Breast epithelium (tissue), 3 donors: ENCODE measurements around the gene TTC7B.

Experiments
- CTCF ChIP-seq, 3 donors: fragments of 450-650 bp; IDR thresholded peaks; one replicate each; pipeline ENCODE4 v1.5.1; 2016 to 2017; ENCODE audit warnings: antibody characterized with exemption in 3 of 3, mild to moderate bottlenecking in 3 of 3, moderate library complexity in 3 of 3
- POLR2A ChIP-seq: fragments of 450-650 bp; IDR thresholded peaks from one replicate; pipeline ENCODE4 v1.6.1; 2016; ENCODE audit warnings: antibody characterized with exemption, mild to moderate bottlenecking, moderate library complexity
- POLR2AphosphoS5 ChIP-seq, 3 donors: sonication (generic); formaldehyde crosslinking; IDR thresholded peaks; one replicate each; pipeline ENCODE4 v1.6.1; 2017; ENCODE audit warnings: antibody characterized with exemption in 3 of 3

- no peak for TF ChIP-seq CTCF (IDR thresholded peaks at IDR 0.05)
- no peak for TF ChIP-seq POLR2AphosphoS5 (IDR thresholded peaks at IDR 0.05)
- TF ChIP-seq POLR2A = no peak
Observed at GRCh38 chr14:90543876-90544275, 272.4 kb downstream of the TTC7B start.
